ENCODE data around the gene MAGEA11.
"Not testable (repeated sequence)": the region's sequence is repeated elsewhere in the genome, so short reads cannot be mapped to it uniquely, and the experiment has no call there.

MAGEA11 gene, protein sequence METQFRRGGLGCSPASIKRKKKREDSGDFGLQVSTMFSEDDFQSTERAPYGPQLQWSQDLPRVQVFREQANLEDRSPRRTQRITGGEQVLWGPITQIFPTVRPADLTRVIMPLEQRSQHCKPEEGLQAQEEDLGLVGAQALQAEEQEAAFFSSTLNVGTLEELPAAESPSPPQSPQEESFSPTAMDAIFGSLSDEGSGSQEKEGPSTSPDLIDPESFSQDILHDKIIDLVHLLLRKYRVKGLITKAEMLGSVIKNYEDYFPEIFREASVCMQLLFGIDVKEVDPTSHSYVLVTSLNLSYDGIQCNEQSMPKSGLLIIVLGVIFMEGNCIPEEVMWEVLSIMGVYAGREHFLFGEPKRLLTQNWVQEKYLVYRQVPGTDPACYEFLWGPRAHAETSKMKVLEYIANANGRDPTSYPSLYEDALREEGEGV

DNA sequence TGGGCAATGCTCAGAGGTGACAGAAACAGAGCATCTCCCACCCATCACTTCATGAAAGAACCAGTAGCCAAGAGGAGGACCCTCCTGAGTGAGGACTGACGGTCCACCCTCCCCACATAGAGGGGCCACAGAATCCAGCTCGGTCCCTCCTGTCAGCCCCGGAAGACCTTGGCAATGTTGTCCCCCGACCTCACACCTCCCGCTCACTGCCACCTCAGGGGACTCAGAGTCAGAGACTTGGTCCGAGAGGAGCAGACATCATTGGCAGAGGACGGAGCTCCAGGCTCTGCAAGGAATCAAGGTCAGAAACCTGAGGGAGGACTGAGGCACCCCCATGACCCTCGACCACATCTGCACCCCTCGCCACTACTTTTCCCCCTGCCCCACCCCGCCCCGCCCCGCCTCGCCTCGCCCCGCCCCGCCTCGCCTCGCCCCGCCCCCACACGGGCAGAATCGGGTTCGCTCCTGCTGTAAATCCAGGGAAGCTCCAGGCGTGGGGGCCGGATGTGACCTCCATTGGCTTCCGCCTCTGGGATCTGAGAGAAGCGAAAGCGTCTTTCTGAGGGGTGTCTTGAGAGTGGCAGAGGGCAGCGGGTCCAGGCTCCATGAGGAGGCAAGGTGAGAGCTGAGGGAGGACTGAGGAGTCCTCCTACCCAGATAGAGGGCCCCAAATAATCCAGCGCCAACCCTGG lies at the start of gene MAGEA11:
MAGEA11 (plus strand) TSS at position 516 of the 692 bp plus-strand sequence. CDS start 1,100 bp downstream, outside the sequence.
- DNase-seq (ENCODE audit: low spot score), result no peak

DNA sequence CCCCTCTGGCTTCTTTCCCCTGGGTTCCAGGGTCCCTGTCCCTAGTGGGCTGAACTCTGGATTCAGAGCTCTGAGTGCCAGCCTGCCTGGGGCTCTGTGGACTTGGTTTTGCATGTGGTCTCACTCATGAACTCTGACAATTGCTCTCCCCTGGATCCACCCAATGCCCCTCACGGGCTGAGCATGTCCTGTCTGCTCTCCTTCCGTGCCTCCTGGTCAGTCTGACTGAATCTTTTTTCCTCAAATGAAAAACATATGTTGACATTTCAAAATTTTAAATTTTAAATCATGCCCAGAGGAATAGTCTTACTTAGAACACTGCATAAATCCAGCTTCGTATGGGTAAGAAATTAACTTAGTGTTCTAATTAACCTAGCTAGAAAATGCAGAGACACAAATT lies 36.8 kb upstream of the MAGEA11 start:
- DNase-seq (ENCODE audit: low spot score), result not testable (repeated sequence)

DNA sequence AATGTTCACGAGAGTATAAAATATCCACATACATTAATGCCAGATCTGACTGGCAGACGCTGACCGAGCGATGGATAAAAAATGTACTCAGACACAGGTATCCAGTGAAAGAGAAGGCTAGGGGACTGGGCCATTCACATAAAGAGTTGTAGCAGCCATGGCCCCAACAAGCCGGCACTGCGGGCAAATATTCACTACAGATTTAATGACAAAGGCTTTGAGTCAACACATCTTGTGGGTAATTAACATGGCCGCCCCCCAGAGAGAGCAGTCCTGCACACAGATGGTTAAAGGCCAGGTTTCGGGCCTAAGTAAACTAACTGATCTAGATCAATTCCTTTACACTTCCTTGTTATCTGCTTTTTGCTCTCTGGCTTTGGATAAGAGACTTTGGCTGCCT lies 36.3 kb upstream of the MAGEA11 start:
- DNase-seq (ENCODE audit: low spot score), result not testable (repeated sequence)

DNA sequence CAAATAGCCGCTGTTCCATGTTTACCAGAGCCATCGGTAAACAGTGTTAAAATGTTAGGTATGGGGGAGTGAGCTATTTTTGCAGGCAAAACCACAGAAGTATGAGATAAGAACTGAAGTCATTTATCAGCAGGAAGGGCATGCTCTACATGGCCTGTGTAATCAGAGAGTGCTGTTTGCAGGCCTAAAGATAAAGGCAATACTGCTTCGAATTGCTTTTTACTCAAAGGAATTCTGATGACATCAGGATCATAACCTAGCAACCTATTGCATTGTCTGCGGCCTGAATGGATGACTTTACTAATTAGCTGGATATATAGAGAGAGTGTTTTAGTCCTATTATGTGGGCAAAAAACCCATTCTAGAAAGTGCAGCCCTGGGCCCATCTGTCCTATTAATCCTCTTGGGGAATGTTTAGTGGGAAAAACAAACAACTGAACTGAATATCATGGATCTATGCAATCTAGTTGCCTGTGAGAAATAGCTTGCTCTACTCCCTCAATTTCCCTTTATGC lies 32.6 kb upstream of the MAGEA11 start:
- not testable (repeated sequence) for DNase-seq (ENCODE audit: low spot score)

DNA sequence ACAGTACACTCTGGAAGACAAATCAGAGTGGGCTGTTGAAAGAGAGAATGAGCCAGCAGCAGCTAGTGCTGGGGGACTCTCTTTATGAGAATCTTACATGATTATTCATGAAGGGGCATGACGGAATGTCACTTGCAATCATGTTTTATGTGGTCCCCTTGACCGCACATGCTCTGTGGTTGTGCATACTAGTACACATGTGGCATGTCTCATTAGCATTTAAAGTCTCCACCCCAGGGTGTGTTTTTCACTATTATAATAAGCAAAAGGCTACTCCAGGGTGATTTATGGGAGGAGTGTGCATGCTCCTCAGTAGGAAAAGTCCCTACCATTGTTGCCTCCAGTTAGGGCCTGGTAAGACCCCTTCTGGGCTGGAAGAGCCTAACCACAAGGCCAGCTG lies 30.7 kb upstream of the MAGEA11 start:
- DNase-seq (ENCODE audit: low spot score), result no peak

DNA sequence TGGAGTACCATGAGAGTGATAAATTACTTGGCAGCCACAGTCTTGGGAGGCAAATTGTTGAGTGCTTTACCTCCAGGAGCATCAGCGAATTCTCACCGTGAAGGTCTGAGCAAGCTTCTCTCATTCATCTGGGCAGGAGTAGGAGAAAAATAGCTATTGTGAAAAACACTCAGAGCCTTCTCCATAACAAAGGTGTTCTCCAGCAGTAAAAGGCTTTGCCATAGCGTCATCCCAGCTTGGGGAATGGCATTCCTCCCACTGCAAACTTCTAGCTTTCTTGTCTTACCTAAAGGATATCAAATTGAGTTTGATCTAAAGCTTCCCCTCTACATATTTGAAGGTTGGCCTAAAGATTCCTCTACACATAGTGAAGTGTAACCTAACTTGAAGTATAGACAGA lies 29.8 kb upstream of the MAGEA11 start:
- no peak for DNase-seq (ENCODE audit: low spot score)

DNA sequence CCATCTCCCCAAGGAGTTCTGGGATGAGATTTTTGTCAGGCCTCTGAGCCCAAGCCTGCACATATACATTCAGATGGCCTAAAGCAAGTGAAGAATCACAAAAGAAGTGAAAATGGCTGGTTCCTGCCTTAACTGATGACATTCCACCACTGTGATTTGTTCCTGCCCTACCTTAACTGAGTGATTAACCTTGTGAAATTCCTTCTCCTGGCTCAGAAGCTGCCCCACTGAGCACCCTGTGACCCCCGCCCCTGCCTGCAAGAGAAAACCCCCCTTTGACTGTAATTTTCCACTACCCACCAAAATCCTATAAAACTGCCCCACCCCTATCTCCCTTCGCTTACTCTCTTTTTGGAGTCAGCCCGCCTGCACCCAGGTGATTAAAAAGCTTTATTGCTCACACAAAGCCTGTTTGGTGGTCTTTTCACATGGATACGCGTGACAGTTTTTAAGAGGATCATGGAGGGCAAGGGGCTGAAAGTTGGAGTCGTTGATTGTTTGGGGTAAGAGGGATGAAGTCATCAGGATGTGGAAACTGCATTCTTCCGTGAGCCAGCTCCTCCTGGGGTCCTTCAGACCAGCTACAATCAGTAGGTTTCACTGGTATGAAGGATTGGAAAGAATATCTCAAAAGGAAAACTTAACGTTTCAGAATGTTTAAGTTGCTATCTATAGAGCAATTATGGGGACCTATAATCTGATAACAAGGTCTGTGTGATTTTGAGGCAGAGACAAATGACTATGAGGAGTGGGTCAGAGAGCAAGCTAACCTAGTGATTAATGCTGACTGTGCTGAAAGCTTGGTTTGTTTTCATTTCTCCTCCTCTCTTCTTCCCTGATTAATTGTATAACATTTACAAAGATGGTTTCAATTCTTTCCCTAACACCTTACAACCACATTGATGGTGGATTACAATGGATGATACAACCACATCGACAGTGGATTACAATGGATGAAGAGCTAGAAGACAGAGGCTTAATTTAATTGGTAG lies 28.6 kb upstream of the MAGEA11 start:
- no peak for DNase-seq (ENCODE audit: low spot score)

DNA sequence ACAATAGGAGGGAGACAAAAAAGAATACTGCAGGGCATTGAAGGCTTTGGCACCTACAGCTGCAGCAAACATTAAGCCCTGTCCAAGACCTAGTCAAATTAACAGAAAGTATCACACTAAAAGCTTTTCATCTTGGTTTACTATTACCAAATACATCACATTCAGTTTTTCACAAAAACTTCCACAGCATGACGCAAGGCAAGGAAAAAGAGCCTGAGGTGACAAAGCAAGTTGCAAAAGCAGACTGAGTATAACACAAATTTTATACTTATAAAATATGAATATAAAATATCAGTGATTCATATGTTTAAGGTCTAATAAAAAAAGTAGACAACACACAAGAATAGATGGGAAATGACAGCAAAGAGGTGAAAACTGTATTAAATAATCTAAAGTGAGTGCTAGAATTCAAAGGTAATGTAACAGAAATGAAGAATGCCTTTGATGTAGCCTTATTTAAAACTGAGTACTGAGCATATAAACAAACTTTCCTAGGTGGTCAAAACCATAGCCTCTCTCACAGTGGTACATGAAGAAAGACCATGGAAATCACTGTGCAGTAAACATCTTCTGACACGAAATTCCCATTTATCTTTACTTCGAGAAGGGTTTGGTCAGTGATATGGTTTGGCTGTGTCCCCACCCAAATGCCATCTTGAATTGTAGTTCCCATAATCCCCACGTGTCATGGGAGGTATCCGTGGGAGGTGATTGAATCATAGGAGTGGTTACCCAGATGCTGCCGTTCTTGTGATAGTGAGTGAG lies 27.7 kb upstream of the MAGEA11 start:
- DNase-seq (ENCODE audit: low spot score), result no peak

DNA sequence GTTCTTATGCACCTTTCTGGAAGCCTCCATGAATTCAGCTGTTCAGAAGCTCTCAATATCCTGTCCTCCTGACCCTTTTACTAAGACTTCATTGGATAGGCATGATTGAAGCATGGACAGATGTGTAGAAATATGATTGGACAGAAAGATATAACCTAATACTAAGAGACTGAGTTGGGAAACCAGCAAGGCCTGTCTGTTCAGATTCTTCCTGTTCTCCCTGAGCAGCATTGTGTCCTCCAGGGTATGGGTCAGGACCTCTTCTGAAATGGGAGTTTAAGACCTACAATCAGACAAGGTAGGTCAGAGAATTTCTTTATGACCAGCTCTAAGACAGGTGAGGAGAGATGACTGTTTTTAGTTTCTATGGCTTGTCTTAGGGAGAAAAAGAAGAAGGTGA lies 23.9 kb upstream of the MAGEA11 start:
- DNase-seq (ENCODE audit: low spot score), result no peak

DNA sequence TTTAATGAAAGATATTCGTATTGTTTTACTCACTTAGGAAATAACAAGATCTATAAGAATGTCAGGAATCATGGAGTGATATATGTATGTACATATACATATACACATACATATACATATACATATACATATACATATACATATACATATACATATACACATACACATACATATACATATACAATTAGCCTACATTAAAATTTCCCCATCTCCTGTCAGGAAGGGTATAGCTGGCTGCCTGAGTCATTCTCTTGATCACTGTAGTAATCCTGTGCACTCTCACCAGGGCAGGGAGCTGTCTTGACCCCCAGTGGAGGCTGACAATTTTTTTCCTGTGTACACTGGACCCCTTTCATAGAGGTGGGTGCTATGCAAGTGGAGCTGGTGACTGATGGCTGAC lies 23.3 kb upstream of the MAGEA11 start:
- DNase-seq (ENCODE audit: low spot score), result no peak

DNA sequence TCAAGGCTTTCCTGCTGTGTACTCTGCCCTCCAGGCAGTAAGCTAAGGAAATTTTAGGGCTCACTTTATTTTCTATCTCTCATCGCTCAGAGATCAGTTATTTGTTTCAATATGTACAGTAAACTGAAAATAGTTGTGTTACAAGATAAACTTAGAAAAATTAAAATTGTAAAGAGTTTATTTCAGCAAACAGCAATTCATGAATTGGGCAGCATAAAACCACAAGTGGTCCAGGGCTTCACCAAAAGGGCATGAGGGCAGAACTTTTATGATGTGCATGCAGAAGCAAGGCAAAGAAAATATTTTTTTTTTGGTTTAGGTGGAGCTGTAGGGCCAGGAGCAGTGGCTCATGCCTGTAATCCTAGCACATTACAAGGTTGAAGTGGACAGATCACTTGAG lies 20.1 kb upstream of the MAGEA11 start:
- DNase-seq (ENCODE audit: low spot score), result no peak

DNA sequence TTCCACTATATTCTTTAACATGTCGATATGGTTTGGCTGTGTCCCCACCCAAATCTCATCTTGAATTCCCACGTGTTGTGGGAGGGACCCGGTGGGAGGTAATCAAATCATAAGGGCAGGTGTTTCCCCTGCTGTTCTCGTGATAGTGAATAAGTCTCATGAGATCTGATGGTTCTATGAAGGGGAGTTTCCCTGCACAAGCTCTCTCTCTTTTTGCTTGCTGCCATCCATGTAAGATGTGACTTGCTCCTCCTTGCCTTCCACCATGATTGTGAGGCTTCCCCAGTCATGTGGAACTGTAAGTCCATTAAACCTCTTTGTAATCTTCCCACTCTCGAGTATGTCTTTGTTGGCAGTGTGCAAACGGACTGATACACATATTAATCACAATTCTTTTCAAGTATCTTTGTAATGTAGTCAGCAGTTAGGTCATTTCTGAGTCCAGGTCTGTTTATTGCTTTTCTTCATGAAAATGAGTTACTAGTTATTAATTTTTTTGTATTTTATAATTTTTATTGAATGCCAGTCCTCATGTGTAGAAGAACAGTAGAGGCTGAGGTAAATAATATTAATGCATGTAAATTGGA lies 19.1 kb upstream of the MAGEA11 start:
- not testable (repeated sequence) for DNase-seq (ENCODE audit: low spot score)

DNA sequence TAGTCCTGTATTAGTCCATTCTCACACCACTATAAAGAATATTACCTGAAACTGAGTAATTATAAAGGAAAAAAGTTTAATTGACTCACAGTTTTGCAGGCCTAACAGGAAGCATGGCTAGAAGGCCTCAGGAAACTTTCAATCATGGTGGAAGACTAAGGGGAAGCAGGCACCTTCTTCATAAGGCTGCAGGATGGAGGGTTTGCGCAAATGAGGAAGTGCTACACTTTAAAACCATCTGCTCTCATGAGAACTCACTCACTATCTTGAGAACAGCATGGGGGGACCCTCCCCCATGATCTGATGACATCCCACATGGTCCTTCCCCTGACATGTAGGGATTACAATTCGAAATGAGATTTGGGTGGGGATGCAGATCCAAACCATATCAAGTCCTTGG lies 12.1 kb upstream of the MAGEA11 start:
- DNase-seq (ENCODE audit: low spot score), result no peak

DNA sequence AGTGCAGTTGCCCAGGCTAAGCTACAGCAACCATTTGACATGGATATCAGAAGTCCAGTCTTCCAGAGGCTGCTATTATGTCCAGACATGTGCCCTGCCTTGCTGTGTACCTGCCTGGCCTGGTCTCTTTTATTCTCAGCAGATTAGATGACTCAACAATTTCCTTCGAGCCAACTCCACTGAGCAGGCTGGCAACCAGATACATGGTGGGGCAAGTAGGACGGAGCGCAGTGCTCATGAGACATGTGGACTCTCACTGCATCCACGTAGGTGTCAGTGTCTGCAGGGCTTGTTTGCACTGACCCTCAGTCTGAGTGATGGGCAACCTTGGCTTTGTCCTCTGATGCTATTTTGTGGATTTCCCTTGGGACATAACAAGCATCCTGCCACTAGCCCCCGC lies 7.2 kb upstream of the MAGEA11 start:
- DNase-seq (ENCODE audit: low spot score), result no peak

DNA sequence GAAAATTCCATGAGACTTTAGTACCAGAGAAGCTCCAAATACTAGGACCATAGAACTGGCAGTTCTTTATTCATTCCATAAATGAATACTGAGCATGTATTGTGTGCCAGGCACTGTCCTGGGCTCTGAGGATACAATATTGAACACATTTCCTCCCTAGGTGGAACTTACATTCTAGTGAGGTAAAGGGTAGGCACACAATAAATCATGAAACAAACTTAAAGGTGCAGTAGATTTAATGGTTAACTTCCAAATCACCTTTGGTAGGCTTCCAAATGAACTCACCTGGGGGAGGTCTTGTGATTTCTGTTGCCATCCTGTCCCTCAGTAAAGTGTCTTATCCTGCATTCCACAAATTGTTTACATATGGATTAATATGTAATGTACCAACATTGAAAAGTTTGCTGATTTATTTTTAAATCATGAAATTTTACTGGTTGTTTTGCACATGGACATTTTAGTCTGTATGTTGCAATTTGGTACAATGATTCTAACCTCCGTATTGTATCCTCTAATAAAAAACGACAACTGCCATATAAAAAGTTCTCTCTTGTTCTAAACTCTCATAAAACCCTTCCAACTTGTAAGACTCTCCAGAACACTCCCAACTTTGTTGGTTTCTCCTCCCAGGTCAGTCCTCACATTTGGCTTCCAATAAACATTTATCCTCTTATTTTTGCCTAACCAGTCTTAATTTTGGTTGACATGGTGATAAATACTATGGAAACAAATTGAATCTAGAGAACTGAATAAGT lies 4.5 kb upstream of the MAGEA11 start:
- DNase-seq (ENCODE audit: low spot score), result no peak

DNA sequence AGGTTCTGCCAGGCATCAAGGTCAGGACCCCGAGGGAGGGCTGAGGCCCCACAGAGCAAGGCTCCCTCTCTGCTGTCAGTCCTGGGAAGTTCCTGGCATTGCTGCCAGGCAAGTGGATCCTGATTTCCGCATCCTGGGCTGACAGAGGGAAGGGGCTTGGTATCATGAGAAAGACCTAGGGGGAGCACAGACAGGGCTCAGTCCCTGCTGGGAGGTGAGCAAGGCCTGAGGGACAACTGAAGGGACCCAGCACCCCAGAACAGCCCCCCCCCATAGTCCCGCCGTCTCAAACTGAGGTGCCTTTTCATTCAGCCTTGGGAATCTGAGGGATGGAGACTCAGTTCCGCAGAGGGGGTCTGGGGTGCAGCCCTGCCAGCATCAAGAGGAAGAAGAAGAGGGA lies 971 bp downstream of the MAGEA11 start:
- DNase-seq (ENCODE audit: low spot score), result no peak

DNA sequence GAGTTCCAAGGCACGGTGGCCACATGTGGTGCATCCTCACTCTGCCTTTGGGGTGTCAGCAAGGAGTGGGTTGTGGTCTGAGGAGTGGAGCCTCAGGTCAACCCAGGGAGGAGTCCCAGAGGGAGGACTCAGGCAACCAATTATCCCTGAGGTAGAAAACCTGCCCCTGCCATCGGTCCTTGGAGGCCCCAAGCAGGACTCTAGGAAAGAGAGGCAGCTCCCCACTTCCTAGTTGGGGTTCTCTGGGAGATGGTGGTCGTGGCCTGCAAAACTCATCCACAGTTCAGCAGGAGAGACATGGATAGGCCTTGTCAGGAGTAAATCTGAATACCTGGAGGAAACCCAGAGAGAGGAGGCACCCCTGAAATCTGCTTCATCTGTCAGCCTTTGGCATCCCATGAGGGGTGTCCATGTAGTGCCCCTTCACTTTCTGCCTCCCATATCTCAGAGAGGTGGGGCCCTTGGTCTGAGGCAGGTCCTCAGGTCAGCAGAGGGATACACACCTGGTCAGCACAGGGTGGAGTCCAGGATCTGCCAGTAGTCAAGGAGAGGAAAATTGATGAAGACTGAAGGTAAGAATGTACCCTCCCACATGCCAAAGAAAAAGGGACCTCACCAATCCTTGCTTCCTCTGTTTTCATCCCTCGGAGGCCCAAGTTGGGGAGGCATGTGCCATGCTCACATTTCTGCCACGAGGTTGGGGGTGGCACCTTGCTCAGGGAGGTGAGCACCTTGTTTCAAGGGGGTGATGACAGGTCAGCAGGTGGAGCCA lies 1.6 kb downstream of the MAGEA11 start:
- no peak for DNase-seq (ENCODE audit: low spot score)

DNA sequence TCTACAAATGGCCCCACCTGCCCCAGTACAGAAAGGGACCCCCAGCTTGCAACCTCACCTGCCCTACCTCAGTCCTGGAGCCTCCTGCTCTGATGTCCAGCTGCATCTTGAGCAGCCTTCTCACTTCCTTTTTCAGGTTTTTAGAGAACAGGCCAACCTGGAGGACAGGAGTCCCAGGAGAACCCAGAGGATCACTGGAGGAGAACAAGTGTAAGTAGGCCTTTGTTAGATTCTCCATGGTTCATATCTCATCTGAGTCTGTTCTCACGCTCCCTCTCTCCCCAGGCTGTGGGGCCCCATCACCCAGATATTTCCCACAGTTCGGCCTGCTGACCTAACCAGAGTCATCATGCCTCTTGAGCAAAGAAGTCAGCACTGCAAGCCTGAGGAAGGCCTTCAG lies 3.6 kb downstream of the MAGEA11 start:
- no peak for DNase-seq (ENCODE audit: low spot score)

DNA sequence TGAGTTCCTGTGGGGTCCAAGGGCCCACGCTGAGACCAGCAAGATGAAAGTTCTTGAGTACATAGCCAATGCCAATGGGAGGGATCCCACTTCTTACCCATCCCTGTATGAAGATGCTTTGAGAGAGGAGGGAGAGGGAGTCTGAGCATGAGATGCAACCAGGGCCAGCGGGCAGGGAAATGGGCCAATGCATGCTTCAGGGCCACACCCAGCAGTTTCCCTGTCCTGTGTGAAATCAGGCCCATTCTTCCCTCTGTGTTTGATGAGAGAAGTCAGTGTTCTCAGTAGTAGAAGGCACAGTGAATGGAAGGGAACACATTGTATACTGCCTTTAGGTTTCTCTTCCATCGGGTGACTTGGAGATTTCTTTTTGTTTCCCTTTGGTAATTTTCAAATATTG lies 4.8 kb downstream of the MAGEA11 start:
- DNase-seq (ENCODE audit: low spot score), result no peak
